GM19351 (cell line): ENCODE measurements around the gene MYOCD.

Experiments used
- ATAC-seq: cut with Tn5 transposase; IDR thresholded peaks from one replicate; pipeline ENCODE4 v1.9.1; 2021; ENCODE audit warnings: mild to moderate bottlenecking, moderate library complexity; ENCODE audit not compliant: unreplicated experiment

MYOCD gene

GRCh38 chr17:12693640-12694039, 27.9 kb downstream of the MYOCD start:
- ATAC-seq: no peak

GRCh38 chr17:12706070-12706469, 40.4 kb downstream of the MYOCD start:
- ATAC-seq: no peak

- ATAC-seq: no peak
Measured at GRCh38 chr17:12709063-12709462, 43.4 kb downstream of the MYOCD start.

GRCh38 chr17:12712415-12712814, 46.7 kb downstream of the MYOCD start:
- no peak for ATAC-seq

GRCh38 chr17:12712941-12713340, 47.3 kb downstream of the MYOCD start:
- ATAC-seq: no peak

- no peak for ATAC-seq
Measured at GRCh38 chr17:12719948-12720347, 54.3 kb downstream of the MYOCD start.

- no peak for ATAC-seq
Measured at GRCh38 chr17:12721581-12721980, 55.9 kb downstream of the MYOCD start.

GRCh38 chr17:12722282-12722681, 56.6 kb downstream of the MYOCD start:
- no peak for ATAC-seq

- ATAC-seq: no peak
Measured at GRCh38 chr17:12726131-12726530, 60.4 kb downstream of the MYOCD start.

- no peak for ATAC-seq
Measured at GRCh38 chr17:12727076-12727760, 61.5 kb downstream of the MYOCD start.

GRCh38 chr17:12727881-12728280, 62.2 kb downstream of the MYOCD start:
- ATAC-seq: no peak

- ATAC-seq: no peak
Measured at GRCh38 chr17:12729086-12729485, 63.4 kb downstream of the MYOCD start.

- no peak for ATAC-seq
Measured at GRCh38 chr17:12730421-12730820, 64.7 kb downstream of the MYOCD start.

GRCh38 chr17:12730931-12731521, 65.3 kb downstream of the MYOCD start:
- no peak for ATAC-seq

- no peak for ATAC-seq
Measured at GRCh38 chr17:12731839-12732238, 66.1 kb downstream of the MYOCD start.

GRCh38 chr17:12732366-12732765, 66.7 kb downstream of the MYOCD start:
- ATAC-seq: no peak

- ATAC-seq: no peak
Measured at GRCh38 chr17:12734926-12735325, 69.2 kb downstream of the MYOCD start.

GRCh38 chr17:12735517-12735916, 69.8 kb downstream of the MYOCD start:
- no peak for ATAC-seq

- ATAC-seq: no peak
Measured at GRCh38 chr17:12736526-12736925, 70.8 kb downstream of the MYOCD start.

GRCh38 chr17:12737740-12738469, 72.2 kb downstream of the MYOCD start:
- no peak for ATAC-seq

- no peak for ATAC-seq
Measured at GRCh38 chr17:12738624-12739023, 72.9 kb downstream of the MYOCD start.

GRCh38 chr17:12739500-12739899, 73.8 kb downstream of the MYOCD start:
- no peak for ATAC-seq
